GM12892 (cell line): ENCODE measurements around the gene GNG13.

Source experiments
- POLR2A ChIP-seq: IDR thresholded peaks from 2 replicates; pipeline ENCODE4 v1.6.1; 2011; ENCODE audit warnings: low read depth, low read length, control low read depth
- POLR2AphosphoS5 ChIP-seq: IDR thresholded peaks from 2 replicates; pipeline ENCODE4 v1.6.1; 2011; ENCODE audit warnings: low read depth, low read length, control low read depth

- TF ChIP-seq POLR2A, result no peak
- no peak for TF ChIP-seq POLR2AphosphoS5
These were observed 5.6 kb downstream of the GNG13 start for GRCh38 chr16:794853-795466.
